Smooth muscle cell (in vitro differentiated cells): ENCODE results near the gene CLIC6. TPM values are rescaled to one million over a fixed set of nuclear protein-coding genes. Genes with fewer than 3 reads are reported as not detected.

Experiments
- DNase-seq: peaks from one replicate; lab custom pipeline; 2025; ENCODE audit not compliant: unreplicated experiment; lab: John Stamatoyannopoulos, UW
- H2AFZ ChIP-seq: fragments of 200-600 bp; sonication (generic); 2 replicates; pipeline ENCODE4 v1.6.0; 2016; ENCODE audit warnings: antibody characterized with exemption, low read depth, mild to moderate bottlenecking
- H3F3A ChIP-seq: fragments of 200-600 bp; sonication (generic); 2 replicates; pipeline ENCODE4 v1.6.0; 2017; ENCODE audit warnings: antibody characterized with exemption, low read depth
- H3K27ac ChIP-seq: fragments of 200-600 bp; sonication (generic); 2 replicates; pipeline ENCODE4 v1.5.1; 2016; ENCODE audit warnings: low read depth, mild to moderate bottlenecking
- H3K27me3 ChIP-seq: fragments of 200-600 bp; sonication (generic); 2 replicates; pipeline ENCODE4 v1.6.1; 2016; ENCODE audit warnings: low read depth, mild to moderate bottlenecking
- H3K36me3 ChIP-seq: fragments of 200-600 bp; sonication (generic); 2 replicates; pipeline ENCODE4 v1.5.1; 2016; ENCODE audit warnings: low read depth
- H3K4me1 ChIP-seq: fragments of 200-600 bp; sonication (generic); 2 replicates; pipeline ENCODE4 v1.5.1; 2016; ENCODE audit warnings: low read depth
- H3K4me2 ChIP-seq: fragments of 200-600 bp; sonication (generic); 2 replicates; pipeline ENCODE4 v1.6.0; 2016; ENCODE audit warnings: mild to moderate bottlenecking
- H3K4me3 ChIP-seq: fragments of 200-600 bp; sonication (generic); 2 replicates; pipeline ENCODE4 v1.5.1; 2016; ENCODE audit warnings: mild to moderate bottlenecking
- H3K79me2 ChIP-seq: fragments of 200-600 bp; sonication (generic); 2 replicates; pipeline ENCODE4 v1.6.0; 2016; ENCODE audit warnings: low read depth, mild to moderate bottlenecking
- H3K9ac ChIP-seq: fragments of 200-600 bp; sonication (generic); 2 replicates; pipeline ENCODE4 v1.6.0; 2016; ENCODE audit warnings: low read depth
- H3K9me3 ChIP-seq: fragments of 200-600 bp; sonication (generic); replicated peaks from 2 replicates; pipeline ENCODE4 v1.5.1; 2016; ENCODE audit warnings: low read depth
- H4K20me1 ChIP-seq: fragments of 200-600 bp; sonication (generic); 2 replicates; pipeline ENCODE4 v1.6.0; 2016; ENCODE audit warnings: low read depth
- WGBS: methylation state at CpG from one replicate; pipeline ENCODE4 v1.1.7; 2016; ENCODE audit warnings: low lambda C conversion rate; 5-methylcytosine and 5-hydroxymethylcytosine counted together
- polyA plus RNA-seq: library from polyadenylated mRNA; unstranded; fragments of >200 nt; fragmentation: Nextera tagmentation; extraction: Ambion mirVana; gene quantifications from 2 replicates; pipeline ENCODE4 v1.2.1, GENCODE V29; 2016
- total RNA-seq: library from RNA; depleted of rRNA; stranded (reverse); fragments of >200 nt; gene quantifications from 2 replicates; pipeline ENCODE4 v1.2.3, GENCODE V29; 2014
- TF ChIP-seq, protein P1 (sequence below): fragments of 200-600 bp; sonication (generic); IDR thresholded peaks from 2 replicates; pipeline ENCODE4 v1.5.1; 2017; ENCODE audit warnings: borderline replicate concordance, mild to moderate bottlenecking, antibody characterized with exemption; ENCODE audit not compliant: insufficient read depth, poor library complexity, severe bottlenecking

The CLIC6 gene
- total and polyA plus RNA-seq, 2 experiments from 2014 or later = 0.22 TPM; not detected in 1

DNA sequence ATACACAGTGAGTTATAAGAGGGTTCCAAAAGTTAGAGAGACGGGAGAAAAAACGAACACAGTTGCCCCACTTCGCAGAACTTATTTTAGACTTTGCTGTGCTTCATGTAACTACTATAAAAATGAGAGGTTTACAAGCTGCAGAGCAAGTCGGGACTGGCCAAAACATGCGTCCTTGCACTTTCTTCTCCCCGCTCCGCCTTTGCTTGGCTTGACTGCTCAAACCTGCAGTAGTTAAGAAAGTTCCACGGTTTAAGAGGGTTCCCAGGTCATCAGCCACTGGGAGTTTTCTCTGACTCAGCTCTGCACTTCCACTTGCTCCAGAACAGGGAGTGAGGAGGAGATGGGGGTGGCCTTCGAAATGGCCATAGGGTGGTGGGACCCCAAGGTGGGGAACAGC is 36.2 kb downstream of the CLIC6 start:
- Histone ChIP-seq H3K27me3 (no peaks in the 10 kb centered on the region), H4K20me1 (no peaks in the 10 kb centered on the region), H3K9ac (no peak overlapping the region), H3K79me2 (no peaks in the 10 kb centered on the region), H3K36me3 (no peaks in the 10 kb centered on the region), H3F3A (peaks cover 5% of the 10 kb centered on the region), H2AFZ (no peak overlapping the region), H3K4me2 (peak overlapping the region; percentile 11), H3K4me1 (no peaks in the 10 kb centered on the region), H3K27ac (no peak overlapping the region), H3K4me3 (no peak overlapping the region), H3K9me3 (no peaks in the 10 kb centered on the region)
- TF ChIP-seq, protein P1, sequence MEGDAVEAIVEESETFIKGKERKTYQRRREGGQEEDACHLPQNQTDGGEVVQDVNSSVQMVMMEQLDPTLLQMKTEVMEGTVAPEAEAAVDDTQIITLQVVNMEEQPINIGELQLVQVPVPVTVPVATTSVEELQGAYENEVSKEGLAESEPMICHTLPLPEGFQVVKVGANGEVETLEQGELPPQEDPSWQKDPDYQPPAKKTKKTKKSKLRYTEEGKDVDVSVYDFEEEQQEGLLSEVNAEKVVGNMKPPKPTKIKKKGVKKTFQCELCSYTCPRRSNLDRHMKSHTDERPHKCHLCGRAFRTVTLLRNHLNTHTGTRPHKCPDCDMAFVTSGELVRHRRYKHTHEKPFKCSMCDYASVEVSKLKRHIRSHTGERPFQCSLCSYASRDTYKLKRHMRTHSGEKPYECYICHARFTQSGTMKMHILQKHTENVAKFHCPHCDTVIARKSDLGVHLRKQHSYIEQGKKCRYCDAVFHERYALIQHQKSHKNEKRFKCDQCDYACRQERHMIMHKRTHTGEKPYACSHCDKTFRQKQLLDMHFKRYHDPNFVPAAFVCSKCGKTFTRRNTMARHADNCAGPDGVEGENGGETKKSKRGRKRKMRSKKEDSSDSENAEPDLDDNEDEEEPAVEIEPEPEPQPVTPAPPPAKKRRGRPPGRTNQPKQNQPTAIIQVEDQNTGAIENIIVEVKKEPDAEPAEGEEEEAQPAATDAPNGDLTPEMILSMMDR = no peak
- 66% methylated on average over 9 of the region's 9 CpGs for WGBS
- no peak for DNase-seq

DNA sequence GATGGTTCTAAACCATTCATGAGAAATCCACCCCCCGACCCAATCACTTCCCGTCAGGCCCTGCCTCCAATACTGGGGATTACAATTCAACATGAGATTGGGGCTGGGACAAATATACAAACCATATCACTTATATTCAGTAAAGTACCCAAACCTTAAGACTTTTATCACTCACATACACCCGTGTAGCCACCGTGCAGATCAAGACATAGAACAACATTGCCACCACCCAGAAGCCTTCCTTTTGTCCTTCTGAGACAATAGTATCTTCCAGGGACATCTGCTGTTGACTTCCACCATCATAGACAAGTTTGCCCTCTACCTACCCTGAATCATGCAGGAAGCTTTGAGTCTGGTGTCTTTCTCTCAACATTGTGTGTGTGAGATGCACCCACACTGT is 37.5 kb downstream of the CLIC6 start:
- Histone ChIP-seq H2AFZ (no peak overlapping the region), H3K27ac (no peak overlapping the region), H3K4me1 (no peaks in the 10 kb centered on the region), H3K9me3 (no peaks in the 10 kb centered on the region), H4K20me1 (no peaks in the 10 kb centered on the region), H3F3A (peaks cover 5% of the 10 kb centered on the region), H3K4me3 (no peak overlapping the region), H3K79me2 (no peaks in the 10 kb centered on the region), H3K36me3 (no peaks in the 10 kb centered on the region), H3K9ac (no peak overlapping the region), H3K27me3 (no peaks in the 10 kb centered on the region), H3K4me2 (no peak overlapping the region)
- WGBS = 96% methylated on average over 4 of the region's 4 CpGs
- TF ChIP-seq, protein P1 = no peak
- DNase-seq = no peak

DNA sequence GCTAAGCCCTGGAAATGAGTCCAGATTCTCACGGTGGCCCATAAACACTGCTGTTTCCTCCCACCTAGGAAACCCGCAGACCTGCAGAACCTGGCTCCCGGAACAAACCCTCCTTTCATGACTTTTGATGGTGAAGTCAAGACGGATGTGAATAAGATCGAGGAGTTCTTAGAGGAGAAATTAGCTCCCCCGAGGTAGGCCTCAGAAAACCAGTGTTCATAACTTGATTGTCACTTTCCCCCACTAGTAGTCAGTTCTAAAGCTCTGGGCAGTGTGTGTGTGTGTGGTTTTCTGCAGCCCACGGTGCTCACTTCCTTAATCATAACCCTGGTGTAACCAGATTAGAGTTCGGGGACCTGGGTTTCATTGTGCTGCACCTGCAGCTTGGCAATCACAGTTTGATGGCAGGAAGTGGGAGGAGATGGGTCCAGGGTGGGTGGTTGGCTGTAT is 39.1 kb downstream of the CLIC6 start:
- no peaks in the 10 kb centered on the region for H3K4me1 ChIP-seq
- H3K4me2 ChIP-seq = no peak overlapping the region
- TF ChIP-seq, protein P1 = no peak
- no peak for DNase-seq
- no peaks in the 10 kb centered on the region for H3K27me3 ChIP-seq
- no peaks in the 10 kb centered on the region for H3K79me2 ChIP-seq
- no peaks in the 10 kb centered on the region for H4K20me1 ChIP-seq
- no peak overlapping the region for H3K4me3 ChIP-seq
- H3K9me3 ChIP-seq = no peaks in the 10 kb centered on the region
- H3K36me3 ChIP-seq = no peaks in the 10 kb centered on the region
- H3K27ac ChIP-seq = no peak overlapping the region
- H2AFZ ChIP-seq = no peak overlapping the region
- H3K9ac ChIP-seq = no peak overlapping the region
- H3F3A ChIP-seq = peaks cover 5% of the 10 kb centered on the region
- WGBS = 96% methylated on average over 8 of the region's 8 CpGs

DNA sequence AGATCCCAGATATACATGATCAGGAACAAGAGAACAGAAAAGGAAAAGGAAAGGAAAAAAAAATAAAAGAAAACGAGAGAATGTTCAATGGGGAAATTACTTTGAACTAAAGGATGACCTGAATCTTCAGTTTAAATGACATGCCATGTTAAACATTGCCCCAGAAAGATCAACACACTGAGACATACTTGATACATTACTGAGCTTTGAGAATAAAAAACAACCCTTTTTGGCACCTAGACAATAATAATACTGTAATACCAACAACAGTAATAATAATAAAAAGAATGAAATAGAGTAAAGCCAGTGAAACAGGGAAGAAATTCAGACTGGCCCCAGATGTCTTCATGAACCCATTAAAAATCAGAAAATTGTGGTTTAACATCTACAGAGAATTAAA is 44.8 kb downstream of the CLIC6 start:
- H3F3A ChIP-seq = no peaks in the 10 kb centered on the region
- H3K27me3 ChIP-seq = no peaks in the 10 kb centered on the region
- no peak for DNase-seq
- no peaks in the 10 kb centered on the region for H4K20me1 ChIP-seq
- H3K9ac ChIP-seq = no peak overlapping the region
- TF ChIP-seq, protein P1 = no peak
- no peak overlapping the region for H3K27ac ChIP-seq
- H2AFZ ChIP-seq = no peak overlapping the region
- no peak overlapping the region for H3K4me3 ChIP-seq
- H3K36me3 ChIP-seq = no peaks in the 10 kb centered on the region
- no peaks in the 10 kb centered on the region for H3K79me2 ChIP-seq
- no peak overlapping the region for H3K4me2 ChIP-seq
- H3K4me1 ChIP-seq = no peaks in the 10 kb centered on the region
- whole genome bisulfite sequencing = 86% methylated on average over 1 of the region's 1 CpG
- no peaks in the 10 kb centered on the region for H3K9me3 ChIP-seq
